Upper lobe of right lung (tissue), 1 donor: ENCODE measurements around the gene GPR107. TPM values are rescaled to one million over a fixed set of nuclear protein-coding genes. Genes with fewer than 3 reads are reported as not detected.

Experiments used
- ATAC-seq: fragments of 200-7000 bp; cut with Tn5 transposase; one replicate; pipeline ENCODE4 v1.9.1; 2020; ENCODE audit warnings: mild to moderate bottlenecking, moderate library complexity
- DNase-seq: peaks from one replicate; pipeline ENCODE4 v3.0.0-alpha.2; 2020
- H3K27ac ChIP-seq: fragments of 200-600 bp; one replicate; pipeline ENCODE4 v1.8.0; 2022
- H3K27me3 ChIP-seq: fragments of 200-600 bp; one replicate; pipeline ENCODE4 v1.8.0; 2022; ENCODE audit warnings: mild to moderate bottlenecking
- H3K36me3 ChIP-seq: fragments of 200-600 bp; one replicate; pipeline ENCODE4 v1.8.0; 2022
- H3K4me1 ChIP-seq: fragments of 200-600 bp; one replicate; pipeline ENCODE4 v1.8.0; 2022
- H3K4me3 ChIP-seq: fragments of 200-600 bp; one replicate; pipeline ENCODE4 v1.8.0; 2022; ENCODE audit warnings: mild to moderate bottlenecking
- H3K9me3 ChIP-seq: fragments of 200-600 bp; one replicate; pipeline ENCODE4 v1.8.0; 2022
- CTCF ChIP-seq: fragments of 200-600 bp; IDR thresholded peaks from one replicate; pipeline ENCODE4 v1.8.0; 2022; ENCODE audit warnings: antibody characterized with exemption
- intact Hi-C: fragments of 100-400 bp; cut with DNase I; formaldehyde crosslinking; loops from one replicate; pipeline ENCODE4 v1.11.0; 2022
- total RNA-seq: library from RNA; stranded (reverse); fragmentation: NEBNext Ultra II Directional; extraction: Animal tissue kit (Norgen Biotek cat#: 25700); gene quantifications from one replicate; pipeline ENCODE4 v1.2.1, GENCODE V29; 2021
- donor health status: DM: no; HTN: yes; CAD: no; lungs with severe emphysema.

Gene GPR107
- total RNA-seq, 1 donor from 2014 or later, result 39.3 TPM

GRCh38 chr9:130143279-130143893 is 89.7 kb downstream of the GPR107 start:
- Histone ChIP-seq H3K4me3 (no peak overlapping the region), H3K27me3 (peaks cover 14% of the 10 kb centered on the region), H3K4me1 (peaks cover 14% of the 10 kb centered on the region), H3K9me3 (no peaks in the 10 kb centered on the region), H3K27ac (no peak overlapping the region), H3K36me3 (no peaks in the 10 kb centered on the region)
- intact Hi-C loops, result no loop called here
- DNase-seq, result no peak
- TF ChIP-seq CTCF, result no peak
- ATAC-seq, result peak; percentile 10

GRCh38 chr9:130143958-130144366 is 90.3 kb downstream of the GPR107 start:
- Histone ChIP-seq H3K9me3 (no peaks in the 10 kb centered on the region), H3K4me1 (peaks cover 8% of the 10 kb centered on the region), H3K36me3 (no peaks in the 10 kb centered on the region), H3K4me3 (no peak overlapping the region), H3K27ac (no peak overlapping the region), H3K27me3 (peaks cover 17% of the 10 kb centered on the region)
- intact Hi-C loops, result no loop called here
- DNase-seq (no peak), ATAC-seq (peak; percentile 55)
- no peak for TF ChIP-seq CTCF

GRCh38 chr9:130144703-130145102 is 91.0 kb downstream of the GPR107 start:
- TF ChIP-seq CTCF, result no peak
- H3K27me3 ChIP-seq, result peaks cover 17% of the 10 kb centered on the region
- H3K27ac ChIP-seq, result no peak overlapping the region
- no peaks in the 10 kb centered on the region for H3K36me3 ChIP-seq
- no peak overlapping the region for H3K4me3 ChIP-seq
- intact Hi-C loops, result no loop called here
- ATAC-seq (no peak), DNase-seq (no peak)
- no peaks in the 10 kb centered on the region for H3K9me3 ChIP-seq
- H3K4me1 ChIP-seq, result peaks cover 3% of the 10 kb centered on the region

- Histone ChIP-seq H3K9me3 (no peaks in the 10 kb centered on the region), H3K27ac (no peak overlapping the region), H3K36me3 (no peaks in the 10 kb centered on the region), H3K4me1 (peaks cover 3% of the 10 kb centered on the region), H3K27me3 (peaks cover 17% of the 10 kb centered on the region), H3K4me3 (no peak overlapping the region)
- ATAC-seq (no peak), DNase-seq (no peak)
- no peak for TF ChIP-seq CTCF
- intact Hi-C loops, result no loop called here
Measured at GRCh38 chr9:130145658-130146057, 92.0 kb downstream of the GPR107 start.

- Histone ChIP-seq H3K36me3 (no peaks in the 10 kb centered on the region), H3K4me3 (no peak overlapping the region), H3K27me3 (peaks cover 17% of the 10 kb centered on the region), H3K9me3 (no peaks in the 10 kb centered on the region), H3K4me1 (peaks cover 3% of the 10 kb centered on the region), H3K27ac (no peak overlapping the region)
- intact Hi-C loops, result no loop called here
- ATAC-seq (no peak), DNase-seq (no peak)
- no peak for TF ChIP-seq CTCF
Measured at GRCh38 chr9:130147198-130147597, 93.5 kb downstream of the GPR107 start.

- peaks cover 17% of the 10 kb centered on the region for H3K27me3 ChIP-seq
- no peaks in the 10 kb centered on the region for H3K36me3 ChIP-seq
- H3K4me1 ChIP-seq, result peaks cover 3% of the 10 kb centered on the region
- no peak overlapping the region for H3K27ac ChIP-seq
- H3K4me3 ChIP-seq, result no peak overlapping the region
- TF ChIP-seq CTCF, result no peak
- intact Hi-C loops, result no loop called here
- no peaks in the 10 kb centered on the region for H3K9me3 ChIP-seq
- no peak for ATAC-seq
- no peak for DNase-seq
Measured at GRCh38 chr9:130147910-130148309, 94.2 kb downstream of the GPR107 start.
